DOHH2 (cell line): Measurements from ENCODE around the gene MCRIP1.

ENCODE experiments used
- H3F3A ChIP-seq: fragments of 200-600 bp; sonication (generic), shearing (Covaris generic); 2 replicates; pipeline ENCODE4 v1.6.0; 2016; ENCODE audit warnings: antibody characterized with exemption, mild to moderate bottlenecking; ENCODE audit not compliant: control insufficient read depth, insufficient read depth
- H3K27ac ChIP-seq: fragments of 200-600 bp; sonication (generic); 2 replicates; pipeline ENCODE4 v1.5.1; 2014; ENCODE audit warnings: low read depth, mild to moderate bottlenecking, low read length, moderate library complexity
- H3K27me3 ChIP-seq: fragments of 200-600 bp; sonication (generic); 2 replicates; pipeline ENCODE4 v1.6.1; 2014; ENCODE audit warnings: mild to moderate bottlenecking, low read length, mixed read lengths; ENCODE audit not compliant: control insufficient read depth
- H3K36me3 ChIP-seq: fragments of 200-600 bp; sonication (generic); 2 replicates; pipeline ENCODE4 v1.6.1; 2014; ENCODE audit warnings: mild to moderate bottlenecking, low read length, moderate library complexity, mixed read lengths; ENCODE audit not compliant: control insufficient read depth
- H3K4me1 ChIP-seq: fragments of 200-600 bp; sonication (generic); 2 replicates; pipeline ENCODE4 v1.6.1; 2014; ENCODE audit warnings: mild to moderate bottlenecking, low read length, mixed read lengths; ENCODE audit not compliant: control insufficient read depth
- H3K4me2 ChIP-seq: fragments of 200-600 bp; sonication (generic); 2 replicates; pipeline ENCODE4 v1.6.0; 2014; ENCODE audit warnings: mild to moderate bottlenecking, low read length, moderate library complexity
- H3K4me3 ChIP-seq: fragments of 200-600 bp; sonication (generic); 2 replicates; pipeline ENCODE4 v1.5.1; 2014; ENCODE audit warnings: mild to moderate bottlenecking, low read length, mixed read lengths
- H3K79me2 ChIP-seq: fragments of 200-600 bp; sonication (generic); 2 replicates; pipeline ENCODE4 v1.6.1; 2014; ENCODE audit warnings: mild to moderate bottlenecking, low read length, mixed read lengths; ENCODE audit not compliant: control insufficient read depth
- H3K9me2 ChIP-seq: fragments of 200-600 bp; sonication (generic); replicated peaks from 2 replicates; pipeline ENCODE4 v1.6.1; 2014; ENCODE audit warnings: mild to moderate bottlenecking, low read length, mixed read lengths; ENCODE audit not compliant: control insufficient read depth
- H3K9me3 ChIP-seq: fragments of 200-600 bp; sonication (generic); 2 replicates; pipeline ENCODE4 v1.6.1; 2014; ENCODE audit warnings: antibody characterized with exemption, low read length, mixed read lengths; ENCODE audit not compliant: control insufficient read depth, insufficient read depth
- H4K20me1 ChIP-seq: fragments of 200-600 bp; sonication (generic); 2 replicates; pipeline ENCODE4 v1.6.0; 2014; ENCODE audit warnings: low read depth, mild to moderate bottlenecking, antibody characterized with exemption, low read length, moderate library complexity; ENCODE audit not compliant: control insufficient read depth, insufficient read depth
- CTCF ChIP-seq: fragments of 200-600 bp; sonication (generic); IDR thresholded peaks from one replicate; pipeline ENCODE4 v1.5.1; 2014; ENCODE audit warnings: antibody characterized with exemption, mild to moderate bottlenecking, low read depth, low read length; ENCODE audit not compliant: poor library complexity, severe bottlenecking
- EZH2phosphoT487 ChIP-seq: fragments of 200-600 bp; sonication (generic); IDR thresholded peaks from 2 replicates; pipeline ENCODE4 v1.6.1; 2017; ENCODE audit warnings: borderline replicate concordance, mild to moderate bottlenecking, antibody characterized with exemption, low read length, moderate library complexity, mixed read lengths

The MCRIP1 gene

GRCh38 chr17:81829858-81830257 is 3.2 kb downstream of the MCRIP1 start:
- Histone ChIP-seq H3K9me2 (no peaks in the 10 kb centered on the region), H3K9me3 (no peaks in the 10 kb centered on the region), H3F3A (no peaks in the 10 kb centered on the region), H3K27me3 (no peaks in the 10 kb centered on the region), H3K4me3 (no peak overlapping the region), H4K20me1 (no peaks in the 10 kb centered on the region), H3K36me3 (no peaks in the 10 kb centered on the region), H3K4me1 (peaks cover 23% of the 10 kb centered on the region), H3K27ac (no peak overlapping the region), H3K4me2 (no peak overlapping the region), H3K79me2 (peaks cover 24% of the 10 kb centered on the region)
- TF ChIP-seq EZH2phosphoT487 = no peak
- no peak for TF ChIP-seq CTCF

- Histone ChIP-seq H3F3A (no peaks in the 10 kb centered on the region), H3K4me3 (no peak overlapping the region), H3K4me2 (no peak overlapping the region), H4K20me1 (no peaks in the 10 kb centered on the region), H3K36me3 (no peaks in the 10 kb centered on the region), H3K27me3 (no peaks in the 10 kb centered on the region), H3K4me1 (peaks cover 15% of the 10 kb centered on the region), H3K9me3 (no peaks in the 10 kb centered on the region), H3K27ac (no peak overlapping the region), H3K9me2 (no peaks in the 10 kb centered on the region), H3K79me2 (peaks cover 16% of the 10 kb centered on the region)
- TF ChIP-seq EZH2phosphoT487 (no peak), CTCF (no peak)
Measured at GRCh38 chr17:81828656-81829055, 4.4 kb downstream of the MCRIP1 start.

GRCh38 chr17:81825841-81826466 is 7.1 kb downstream of the MCRIP1 start:
- Histone ChIP-seq H3K36me3 (no peaks in the 10 kb centered on the region), H3K9me3 (no peaks in the 10 kb centered on the region), H3K4me1 (no peaks in the 10 kb centered on the region)

More at GRCh38 chr17:81825841-81826466, 7.1 kb downstream of the MCRIP1 start:
- H4K20me1 ChIP-seq = no peaks in the 10 kb centered on the region
- no peaks in the 10 kb centered on the region for H3F3A ChIP-seq
- no peak overlapping the region for H3K27ac ChIP-seq
- H3K27me3 ChIP-seq = no peaks in the 10 kb centered on the region
- no peak overlapping the region for H3K4me3 ChIP-seq
- no peaks in the 10 kb centered on the region for H3K9me2 ChIP-seq
- H3K4me2 ChIP-seq = no peak overlapping the region
- no peaks in the 10 kb centered on the region for H3K79me2 ChIP-seq
- no peak for TF ChIP-seq EZH2phosphoT487
- TF ChIP-seq CTCF = peak; percentile 27
